Measurements from ENCODE around the gene GLRA1.

- TF ChIP-seq POLR2AphosphoS5 (IDR thresholded peaks at IDR 0.05) (no peak), CTCF (IDR thresholded peaks at IDR 0.05) (no peak), POLR2A (IDR thresholded peaks at IDR 0.05) (no peak)
Measured at GRCh38 chr5:151800532-151800931, 124.1 kb downstream of the GLRA1 start.

Measured in prostate gland (tissue), 2 donors.